ENCODE measurements around the gene CTCFL. TPM values are rescaled to one million over a fixed set of nuclear protein-coding genes. Genes with fewer than 3 reads are reported as not detected.

CTCFL gene
- total and polyA plus RNA-seq, 4 experiments from 2014 or later = not detected

- Mint-ChIP-seq H3K36me3 (no peaks in the 10 kb centered on the region), H3K4me3 (no peak overlapping the region), H3K27me3 (peaks cover 9 to 17% of the 10 kb centered on the region in 2 donors), H3K4me1 (no peaks in the 10 kb centered on the region), H3K9me3 (no peaks in the 10 kb centered on the region), H3K27ac (no peak overlapping the region)
- ChIA-PET CTCF (ENCODE audit: partially characterized antibody) (interaction anchor here (1.5 kb wide), 1 partner anchor 8 kb away, joined by 3 read pairs; no protein-coding TSS in a partner anchor), POLR2A (ENCODE audit: partially characterized antibody) (no interaction called here)
- H3K4me1 ChIP-seq (ENCODE audit: insufficient read depth, low read length) = no peaks in the 10 kb centered on the region
- H3K9me3 ChIP-seq (ENCODE audit: control insufficient read depth in 1 of 2, low read length in 2 of 2) = no peaks in the 10 kb centered on the region
- intact Hi-C loops (cut with micrococcal nuclease) = loop anchor here (5.0 kb wide), 1 partner anchor 417 kb away; no protein-coding TSS in a partner anchor
- no peak overlapping the region for H3K27ac ChIP-seq (ENCODE audit: low read depth, low read length)
- H3K4me3 ChIP-seq (ENCODE audit: low read length in 2 of 2) = no peak overlapping the region
- no peak for DNase-seq
- H3K27me3 ChIP-seq (ENCODE audit: insufficient read depth, low read length) = no peaks in the 10 kb centered on the region
- no peaks in the 10 kb centered on the region for H3K36me3 ChIP-seq (ENCODE audit: insufficient read depth, low read length)
Measured at GRCh38 chr20:57509665-57510237, 15.2 kb downstream of the CTCFL start.

DNA sequence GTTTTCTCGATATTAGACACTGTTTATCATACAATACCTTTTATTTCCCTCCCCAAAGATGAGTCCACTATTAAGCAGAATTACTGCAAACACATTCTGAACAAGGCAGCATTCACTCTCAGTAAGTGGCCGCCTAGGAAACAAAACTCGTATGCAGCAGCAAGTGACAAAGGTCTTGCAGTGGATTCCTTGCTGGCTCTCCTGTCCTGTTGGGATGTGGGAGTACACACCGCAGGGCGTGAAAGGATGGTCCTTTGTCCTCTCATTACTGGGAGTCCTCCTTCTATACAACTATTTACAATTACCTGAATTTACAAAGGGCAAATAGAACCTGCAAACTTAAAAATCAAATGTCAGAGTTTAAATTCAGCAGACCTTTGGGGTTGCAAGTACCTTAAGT is 16.1 kb downstream of the CTCFL start:
- intact Hi-C loops (cut with micrococcal nuclease) = no loop called here
- CTCF ChIA-PET (ENCODE audit: partially characterized antibody) = no interaction called here
- no peak overlapping the region for H3K27ac Mint-ChIP-seq
- Histone ChIP-seq H3K4me3 (ENCODE audit: low read length in 2 of 2) (no peak overlapping the region), H3K4me1 (ENCODE audit: insufficient read depth, low read length) (no peaks in the 10 kb centered on the region), H3K36me3 (ENCODE audit: insufficient read depth, low read length) (no peaks in the 10 kb centered on the region), H3K9me3 (ENCODE audit: control insufficient read depth in 1 of 2, low read length in 2 of 2) (no peaks in the 10 kb centered on the region), H3K27ac (ENCODE audit: low read depth, low read length) (no peak overlapping the region), H3K27me3 (ENCODE audit: insufficient read depth, low read length) (no peaks in the 10 kb centered on the region)
- H3K4me3 Mint-ChIP-seq = no peak overlapping the region
- no peaks in the 10 kb centered on the region for H3K36me3 Mint-ChIP-seq
- H3K27me3 Mint-ChIP-seq = peaks cover 11 to 15% of the 10 kb centered on the region in 2 donors
- H3K4me1 Mint-ChIP-seq = no peaks in the 10 kb centered on the region
- H3K9me3 Mint-ChIP-seq = no peaks in the 10 kb centered on the region
- POLR2A ChIA-PET (ENCODE audit: partially characterized antibody) = no interaction called here
- DNase-seq = no peak

GRCh38 chr20:57508381-57508780 is 16.6 kb downstream of the CTCFL start:
- H3K4me3 ChIP-seq (ENCODE audit: low read length in 2 of 2) = no peak overlapping the region
- CTCF ChIA-PET (ENCODE audit: partially characterized antibody) = no interaction called here
- no peaks in the 10 kb centered on the region for H3K4me1 ChIP-seq (ENCODE audit: insufficient read depth, low read length)
- Mint-ChIP-seq H3K27me3 (peaks cover 13 to 16% of the 10 kb centered on the region in 2 donors), H3K4me1 (peaks cover 0 to under 1% (median 0%) of the 10 kb centered on the region in 4 donors), H3K9me3 (no peaks in the 10 kb centered on the region), H3K36me3 (no peaks in the 10 kb centered on the region), H3K4me3 (no peak overlapping the region), H3K27ac (no peak overlapping the region)
- H3K27ac ChIP-seq (ENCODE audit: low read depth, low read length) = no peak overlapping the region
- POLR2A ChIA-PET (ENCODE audit: partially characterized antibody) = no interaction called here
- no peaks in the 10 kb centered on the region for H3K9me3 ChIP-seq (ENCODE audit: control insufficient read depth in 1 of 2, low read length in 2 of 2)
- intact Hi-C loops (cut with micrococcal nuclease) = no loop called here
- DNase-seq = no peak
- H3K27me3 ChIP-seq (ENCODE audit: insufficient read depth, low read length) = peaks cover 1% of the 10 kb centered on the region
- no peaks in the 10 kb centered on the region for H3K36me3 ChIP-seq (ENCODE audit: insufficient read depth, low read length)

- H3K4me3 Mint-ChIP-seq = no peak overlapping the region
- peaks cover 0 to 1% (median 0%) of the 10 kb centered on the region in 4 donors for H3K4me1 Mint-ChIP-seq
- no peaks in the 10 kb centered on the region for H3K36me3 Mint-ChIP-seq
- Histone ChIP-seq H3K27me3 (ENCODE audit: insufficient read depth, low read length) (peaks cover 3% of the 10 kb centered on the region), H3K4me3 (ENCODE audit: low read length in 2 of 2) (no peak overlapping the region), H3K27ac (ENCODE audit: low read depth, low read length) (no peak overlapping the region), H3K36me3 (ENCODE audit: insufficient read depth, low read length) (no peaks in the 10 kb centered on the region), H3K9me3 (ENCODE audit: control insufficient read depth in 1 of 2, low read length in 2 of 2) (no peaks in the 10 kb centered on the region), H3K4me1 (ENCODE audit: insufficient read depth, low read length) (no peaks in the 10 kb centered on the region)
- DNase-seq = no peak
- H3K27ac Mint-ChIP-seq = no peak overlapping the region
- H3K27me3 Mint-ChIP-seq = peaks cover 14 to 17% of the 10 kb centered on the region in 2 donors
- H3K9me3 Mint-ChIP-seq = no peaks in the 10 kb centered on the region
- ChIA-PET POLR2A (ENCODE audit: partially characterized antibody) (no interaction called here), CTCF (ENCODE audit: partially characterized antibody) (interaction anchor here (0.6 to 1.4 kb wide), 4 partner anchors 9 to 1213 kb away, joined by 3 to 7 read pairs (median 4); no protein-coding TSS in a partner anchor)
- intact Hi-C loops (cut with micrococcal nuclease) = no loop called here
Measured at GRCh38 chr20:57507477-57507876, 17.5 kb downstream of the CTCFL start.

DNA sequence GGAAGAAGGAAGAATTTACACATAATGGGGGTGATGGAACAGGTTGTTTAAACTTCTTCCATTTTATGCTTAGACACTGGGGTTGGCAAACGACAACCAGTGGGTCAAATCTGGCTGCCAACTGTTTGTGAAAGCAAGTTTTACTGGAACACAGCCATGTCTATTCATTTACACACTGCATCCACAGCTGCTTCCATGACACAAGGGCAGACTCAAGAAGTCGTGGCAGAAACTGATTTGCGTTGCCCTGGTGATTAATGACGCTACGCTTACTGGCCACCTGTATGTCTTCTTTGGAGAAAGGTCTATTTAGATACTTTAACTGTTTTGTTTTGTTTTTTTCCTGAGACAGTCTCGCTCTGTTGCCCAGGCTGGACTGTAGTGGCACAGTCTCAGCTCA is 19.0 kb downstream of the CTCFL start:
- DNase-seq = no peak
- Histone ChIP-seq H3K27me3 (ENCODE audit: insufficient read depth, low read length) (peaks cover 3% of the 10 kb centered on the region), H3K4me3 (ENCODE audit: low read length in 2 of 2) (no peak overlapping the region), H3K27ac (ENCODE audit: low read depth, low read length) (no peak overlapping the region), H3K4me1 (ENCODE audit: insufficient read depth, low read length) (no peaks in the 10 kb centered on the region), H3K9me3 (ENCODE audit: control insufficient read depth in 1 of 2, low read length in 2 of 2) (no peaks in the 10 kb centered on the region), H3K36me3 (ENCODE audit: insufficient read depth, low read length) (no peaks in the 10 kb centered on the region)
- no peaks in the 10 kb centered on the region for H3K9me3 Mint-ChIP-seq
- H3K27me3 Mint-ChIP-seq = peaks cover 21 to 29% of the 10 kb centered on the region in 2 donors
- no peaks in the 10 kb centered on the region for H3K36me3 Mint-ChIP-seq
- H3K4me3 Mint-ChIP-seq = no peak overlapping the region
- POLR2A ChIA-PET (ENCODE audit: partially characterized antibody) = no interaction called here
- intact Hi-C loops (cut with micrococcal nuclease) = no loop called here
- H3K4me1 Mint-ChIP-seq = peaks cover 0 to 1% (median 0%) of the 10 kb centered on the region in 4 donors
- CTCF ChIA-PET (ENCODE audit: partially characterized antibody) = no interaction called here
- H3K27ac Mint-ChIP-seq = no peak overlapping the region

- H3K27ac ChIP-seq (ENCODE audit: low read depth, low read length) = no peak overlapping the region
- DNase-seq = no peak
- Mint-ChIP-seq H3K4me3 (no peak overlapping the region), H3K36me3 (no peaks in the 10 kb centered on the region), H3K27me3 (peaks cover 22 to 32% of the 10 kb centered on the region in 2 donors), H3K9me3 (no peaks in the 10 kb centered on the region), H3K27ac (peak overlapping the region in 1 of 7 donors; percentile 35), H3K4me1 (peaks cover 0 to 1% (median 0%) of the 10 kb centered on the region in 4 donors)
- H3K9me3 ChIP-seq (ENCODE audit: control insufficient read depth in 1 of 2, low read length in 2 of 2) = no peaks in the 10 kb centered on the region
- ChIA-PET POLR2A (ENCODE audit: partially characterized antibody) (no interaction called here), CTCF (ENCODE audit: partially characterized antibody) (no interaction called here)
- H3K4me1 ChIP-seq (ENCODE audit: insufficient read depth, low read length) = no peaks in the 10 kb centered on the region
- H3K4me3 ChIP-seq (ENCODE audit: low read length in 2 of 2) = no peak overlapping the region
- intact Hi-C loops (cut with micrococcal nuclease) = no loop called here
- peaks cover 3% of the 10 kb centered on the region for H3K27me3 ChIP-seq (ENCODE audit: insufficient read depth, low read length)
- no peaks in the 10 kb centered on the region for H3K36me3 ChIP-seq (ENCODE audit: insufficient read depth, low read length)
Measured at GRCh38 chr20:57504411-57504810, 20.5 kb downstream of the CTCFL start.

- H3K27me3 Mint-ChIP-seq = peaks cover 25 to 41% of the 10 kb centered on the region in 2 donors
- ChIA-PET CTCF (ENCODE audit: partially characterized antibody) (no interaction called here), POLR2A (ENCODE audit: partially characterized antibody) (no interaction called here)
Measured at GRCh38 chr20:57503035-57503658, 21.8 kb downstream of the CTCFL start.

More at GRCh38 chr20:57503035-57503658, 21.8 kb downstream of the CTCFL start:
- Mint-ChIP-seq H3K27ac (no peak overlapping the region), H3K4me3 (no peak overlapping the region), H3K4me1 (peaks cover 6 to 7% (median 6%) of the 10 kb centered on the region in 4 donors), H3K36me3 (no peaks in the 10 kb centered on the region), H3K9me3 (no peaks in the 10 kb centered on the region)
- no peak for DNase-seq
- intact Hi-C loops (cut with micrococcal nuclease) = no loop called here
- no peak overlapping the region for H3K4me3 ChIP-seq (ENCODE audit: low read length in 2 of 2)
- H3K9me3 ChIP-seq (ENCODE audit: control insufficient read depth in 1 of 2, low read length in 2 of 2) = no peaks in the 10 kb centered on the region
- H3K4me1 ChIP-seq (ENCODE audit: insufficient read depth, low read length) = peaks cover 6% of the 10 kb centered on the region
- H3K27me3 ChIP-seq (ENCODE audit: insufficient read depth, low read length) = peaks cover 6% of the 10 kb centered on the region
- H3K36me3 ChIP-seq (ENCODE audit: insufficient read depth, low read length) = no peaks in the 10 kb centered on the region
- H3K27ac ChIP-seq (ENCODE audit: low read depth, low read length) = no peak overlapping the region

Measured in CD4-positive, alpha-beta memory T cell (primary cell).